Measurements from ENCODE around the gene HDAC5. TPM values are rescaled to one million over a fixed set of nuclear protein-coding genes. Genes with fewer than 3 reads are reported as not detected.
"Not testable (repeated sequence)": the region's sequence is repeated elsewhere in the genome, so short reads cannot be mapped to it uniquely, and the experiment has no call there.

The HDAC5 gene
- total RNA-seq, 1 donor from 2014 or later: 32.5 TPM

DNA sequence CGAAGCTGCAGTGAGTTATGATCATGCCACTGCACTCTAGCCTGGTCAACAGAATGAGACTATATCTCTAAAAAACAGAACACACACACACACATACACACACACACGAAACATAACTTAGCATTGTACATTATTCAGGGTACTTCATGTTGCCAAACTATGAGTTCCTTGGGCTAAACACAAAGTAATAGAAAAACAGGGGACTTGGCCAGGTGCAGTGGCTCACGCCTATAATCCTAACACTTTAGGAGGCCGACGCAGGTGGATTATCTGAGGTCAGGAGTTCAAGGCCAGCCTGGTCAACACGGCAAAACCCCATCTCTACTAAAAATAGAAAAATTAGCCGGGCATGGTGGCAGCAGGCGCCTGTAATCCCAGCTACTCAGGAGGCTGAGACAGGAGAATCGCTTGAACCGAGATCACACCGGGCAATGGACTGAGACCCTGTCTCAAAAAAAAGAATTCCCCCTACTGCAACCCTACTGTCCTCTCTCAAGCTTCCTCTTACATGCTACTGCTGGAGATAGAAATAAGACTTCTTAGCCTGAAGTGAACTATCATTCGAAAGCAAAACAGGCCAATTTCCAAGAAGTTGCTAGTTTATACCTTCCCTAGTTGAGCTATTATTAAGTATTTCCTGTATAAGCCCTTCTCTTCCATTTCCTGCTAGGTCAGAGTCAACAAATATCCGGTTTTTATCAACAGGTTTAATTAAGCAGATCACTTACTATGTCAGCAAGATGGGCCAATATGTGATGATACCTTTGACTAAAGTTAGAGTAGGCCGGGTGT lies 64.1 kb downstream of the HDAC5 start:
- no peaks in the 10 kb centered on the region for H3K36me3 ChIP-seq (ENCODE audit: control insufficient read depth, insufficient read depth, low read length)
- no peak for DNase-seq (ENCODE audit: low read depth)
- H3K4me3 ChIP-seq (ENCODE audit: low read depth, low read length): no peak overlapping the region
- no peak for TF ChIP-seq CTCF (IDR thresholded peaks at IDR 0.05; ENCODE audit: insufficient read depth, low read length, poor library complexity, severe bottlenecking)
- H3K27me3 ChIP-seq (ENCODE audit: control insufficient read depth, insufficient read depth, low read length): no peaks in the 10 kb centered on the region

DNA sequence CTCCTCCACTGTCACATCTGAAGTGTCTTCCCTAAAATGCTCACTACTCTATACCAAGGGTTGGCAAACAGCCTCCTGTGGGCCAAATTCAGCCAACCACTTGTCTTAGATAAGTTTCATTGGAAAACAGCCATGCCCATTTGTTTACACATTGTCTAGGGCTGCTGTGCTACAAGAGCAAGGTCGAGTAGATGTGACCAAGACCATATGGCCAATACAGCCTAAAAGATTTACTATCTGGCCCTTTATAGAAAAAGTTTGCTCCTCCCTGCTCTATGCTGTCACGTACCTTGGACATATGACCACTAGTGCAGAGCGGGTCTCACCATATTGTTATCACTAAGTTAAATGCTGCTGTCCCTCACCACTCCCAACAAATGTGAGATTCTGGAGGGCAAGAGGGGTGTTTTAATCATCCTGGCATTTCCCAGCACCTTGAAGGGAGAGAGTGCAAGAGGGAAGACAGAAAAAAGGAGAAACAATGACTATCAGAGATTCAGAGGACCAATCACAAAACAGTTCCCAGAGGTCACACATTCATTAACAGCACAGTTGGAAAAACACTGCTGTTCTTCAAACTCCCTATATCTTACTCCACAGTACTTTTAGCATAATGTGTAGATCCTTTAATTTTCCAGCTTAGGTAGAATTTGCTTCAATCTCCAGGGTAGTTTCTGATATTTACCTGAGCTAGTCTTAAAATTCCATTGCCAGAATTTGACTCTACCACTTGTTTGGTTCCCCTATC lies 70.1 kb downstream of the HDAC5 start:
- H3K36me3 ChIP-seq (ENCODE audit: control insufficient read depth, insufficient read depth, low read length): no peaks in the 10 kb centered on the region
- TF ChIP-seq CTCF (IDR thresholded peaks at IDR 0.05; ENCODE audit: insufficient read depth, low read length, poor library complexity, severe bottlenecking): no peak
- DNase-seq (ENCODE audit: low read depth): no peak
- H3K4me3 ChIP-seq (ENCODE audit: low read depth, low read length): no peak overlapping the region
- H3K27me3 ChIP-seq (ENCODE audit: control insufficient read depth, insufficient read depth, low read length): no peaks in the 10 kb centered on the region

DNA sequence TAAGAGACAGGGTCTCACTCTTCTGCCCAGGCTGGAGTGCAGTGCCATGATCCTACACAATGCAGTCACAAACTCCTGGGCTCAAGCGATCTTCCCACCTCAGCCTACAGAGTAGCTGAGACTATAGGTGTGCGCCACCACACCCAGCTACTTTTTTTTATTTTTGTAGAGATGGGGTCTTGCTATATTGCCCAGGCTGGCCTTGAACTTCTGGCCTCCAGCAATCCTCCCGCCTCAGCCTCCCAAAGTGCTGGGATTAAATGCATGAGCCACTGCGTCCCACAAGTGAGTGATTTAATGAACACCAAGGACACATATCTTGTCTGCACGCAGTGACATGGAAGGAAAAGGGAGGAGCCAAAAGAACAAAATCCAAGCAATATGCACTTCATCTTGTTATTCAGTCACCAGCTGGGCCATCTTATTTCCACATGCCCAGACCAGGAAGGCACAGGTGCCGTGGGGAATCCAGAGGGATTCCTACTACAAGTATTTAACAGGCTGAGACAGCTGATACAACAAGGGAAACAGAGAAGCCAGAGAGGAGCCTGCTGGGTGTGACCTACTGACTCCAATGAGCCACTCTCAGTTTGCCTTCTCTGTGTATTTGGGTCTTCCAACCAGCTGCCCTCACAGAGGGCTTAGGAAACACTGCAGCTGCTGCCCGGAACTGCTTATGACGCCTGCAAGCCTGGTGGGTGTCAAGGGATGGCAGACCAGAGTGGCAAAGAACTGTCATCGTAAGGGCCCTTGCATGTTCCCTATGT lies 74.0 kb downstream of the HDAC5 start:
- no peak for DNase-seq (ENCODE audit: low read depth)
- H3K36me3 ChIP-seq (ENCODE audit: control insufficient read depth, insufficient read depth, low read length): peaks cover 2% of the 10 kb centered on the region

GRCh38 chr17:44046893-44047292 lies 76.5 kb downstream of the HDAC5 start:
- H3K4me3 ChIP-seq (ENCODE audit: low read depth, low read length); H3K27me3 ChIP-seq (ENCODE audit: control insufficient read depth, insufficient read depth, low read length); DNase-seq (ENCODE audit: low read depth); H3K36me3 ChIP-seq (ENCODE audit: control insufficient read depth, insufficient read depth, low read length): not testable (repeated sequence)

More for the DNA sequence above, 74.0 kb downstream of the HDAC5 start:
- TF ChIP-seq CTCF (IDR thresholded peaks at IDR 0.05; ENCODE audit: insufficient read depth, low read length, poor library complexity, severe bottlenecking): no peak
- Histone ChIP-seq H3K4me3 (ENCODE audit: low read depth, low read length) (no peak overlapping the region), H3K27me3 (ENCODE audit: control insufficient read depth, insufficient read depth, low read length) (no peaks in the 10 kb centered on the region)

DNA sequence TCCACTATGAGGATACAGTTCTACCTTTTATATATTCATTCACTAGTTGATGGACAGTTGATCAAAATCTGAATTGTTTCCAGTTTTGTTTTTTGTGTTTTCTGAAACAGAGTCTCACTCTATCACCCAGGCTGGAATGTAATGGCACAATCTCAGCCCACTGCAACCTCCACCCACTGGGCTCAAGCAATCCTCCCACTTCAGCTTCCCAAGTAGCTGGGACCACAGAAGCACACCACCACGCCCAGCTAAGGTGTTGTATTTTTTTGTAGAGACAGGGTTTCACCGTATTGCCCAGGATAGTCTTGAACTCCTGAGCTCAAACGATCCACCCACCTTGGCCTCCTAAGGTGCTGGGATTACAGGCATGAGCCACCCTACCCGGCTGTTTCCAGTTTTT lies 78.0 kb downstream of the HDAC5 start:
- TF ChIP-seq CTCF (IDR thresholded peaks at IDR 0.05; ENCODE audit: insufficient read depth, low read length, poor library complexity, severe bottlenecking): no peak
- no peak for DNase-seq (ENCODE audit: low read depth)
- Histone ChIP-seq H3K27me3 (ENCODE audit: control insufficient read depth, insufficient read depth, low read length) (no peaks in the 10 kb centered on the region), H3K36me3 (ENCODE audit: control insufficient read depth, insufficient read depth, low read length) (peaks cover 2% of the 10 kb centered on the region), H3K4me3 (ENCODE audit: low read depth, low read length) (no peak overlapping the region)

GRCh38 chr17:44044071-44044470 lies 79.4 kb downstream of the HDAC5 start:
- TF ChIP-seq CTCF (IDR thresholded peaks at IDR 0.05; ENCODE audit: insufficient read depth, low read length, poor library complexity, severe bottlenecking): no peak
- Histone ChIP-seq H3K4me3 (ENCODE audit: low read depth, low read length) (no peak overlapping the region), H3K36me3 (ENCODE audit: control insufficient read depth, insufficient read depth, low read length) (peaks cover 3% of the 10 kb centered on the region), H3K27me3 (ENCODE audit: control insufficient read depth, insufficient read depth, low read length) (no peaks in the 10 kb centered on the region)
- no peak for DNase-seq (ENCODE audit: low read depth)
